Endothelial cell of umbilical vein (primary cell): ENCODE measurements around the gene GLB1L2. TPM values are rescaled to one million over a fixed set of nuclear protein-coding genes. Genes with fewer than 3 reads are reported as not detected.

ENCODE experiments used
- BruUV-seq: library from RNA; stranded (reverse); fragments of 400-500 nt; replicated peaks from 2 replicates; lab custom pipeline; 2021; lab: Mats Ljungman, UMichigan
- CTCF ChIA-PET: fragments of 300-600, 350-600 bp; sonication (Branson Sonifier 250); formaldehyde crosslinking; loops from one replicate; lab custom pipeline; 2021; ENCODE audit warnings: antibody characterized with exemption, inconsistent platforms; lab: Charles Lee
- POLR2A ChIA-PET: fragments of 300-600, 350-600 bp; sonication (Branson Sonifier 250); formaldehyde crosslinking; loops from one replicate; lab custom pipeline; 2021; ENCODE audit warnings: antibody characterized with exemption, inconsistent platforms; lab: Charles Lee
- DNase-seq: peaks from one replicate; pipeline ENCODE4 v3.0.0-alpha.2; 2011; ENCODE audit warnings: low read depth, low spot score
- FAIRE-seq: peaks from 2 replicates; lab custom pipeline; 2011; peaks lifted over from hg19 to GRCh38; lab: Jason Lieb, UNC
- H2AFZ ChIP-seq: 2 replicates; pipeline ENCODE4 v1.6.0; 2012; ENCODE audit warnings: low read depth, low read length, control low read depth, inconsistent platforms
- H3K27ac ChIP-seq: 2 replicates; pipeline ENCODE4 v1.5.1; 2011; ENCODE audit warnings: low read depth, mild to moderate bottlenecking, control low read depth, low read length, moderate library complexity; ENCODE audit not compliant: insufficient read depth
- H3K27me3 ChIP-seq, 2 experiments: 2 replicates each; pipeline versions ENCODE4 v1.6.0 to v1.6.1; 2011; ENCODE audit warnings: low read length in 2 of 2, mixed read lengths in 1 of 2; ENCODE audit not compliant: control insufficient read depth in 2 of 2, insufficient read depth in 2 of 2
- H3K36me3 ChIP-seq, 2 experiments: 2 replicates in 1 of 2; 3 replicates in 1 of 2; pipeline ENCODE4 v1.5.1; 2011; ENCODE audit warnings: low read length in 2 of 2, mild to moderate bottlenecking in 1 of 2, moderate library complexity in 1 of 2; ENCODE audit not compliant: control insufficient read depth in 2 of 2, insufficient read depth in 2 of 2; ENCODE audit errors: extremely low read depth in 1 of 2
- H3K4me1 ChIP-seq: 3 replicates; pipeline ENCODE4 v1.5.1; 2011; ENCODE audit warnings: mild to moderate bottlenecking, low read length; ENCODE audit not compliant: control insufficient read depth, insufficient read depth; ENCODE audit errors: extremely low read depth
- H3K4me2 ChIP-seq: 2 replicates; pipeline ENCODE4 v1.6.1; 2011; ENCODE audit warnings: low read length, control low read depth, mixed read lengths; ENCODE audit not compliant: insufficient read depth
- H3K4me3 ChIP-seq, 3 experiments: fragments of 200-600 bp in 1 of 3; sonication (generic), shearing (Covaris generic) in 1 of 3; replicated peaks in 1 of 3; 2 replicates each; pipeline ENCODE4 v1.5.1; 2011 to 2016; ENCODE audit warnings: control low read depth in 3 of 3, low read length in 3 of 3, mild to moderate bottlenecking in 2 of 3, inconsistent platforms in 1 of 3, low read depth in 1 of 3, moderate library complexity in 1 of 3; ENCODE audit not compliant: insufficient read depth in 1 of 3
- H3K79me2 ChIP-seq: 2 replicates; pipeline ENCODE4 v1.6.0; 2012; ENCODE audit warnings: low read length, inconsistent platforms; ENCODE audit not compliant: control insufficient read depth, insufficient read depth
- H3K9ac ChIP-seq: replicated peaks from 2 replicates; pipeline ENCODE3; 2011; ENCODE audit warnings: low read length, control low read depth; ENCODE audit not compliant: insufficient read depth; ENCODE audit errors: extremely low read depth
- H3K9me1 ChIP-seq: replicated peaks from 3 replicates; pipeline ENCODE4 v1.6.0; 2011; ENCODE audit warnings: mild to moderate bottlenecking, low read length; ENCODE audit not compliant: control insufficient read depth, insufficient read depth; ENCODE audit errors: extremely low read depth
- H3K9me3 ChIP-seq: replicated peaks from 2 replicates; pipeline ENCODE4 v1.5.1; 2012; ENCODE audit warnings: low read length, inconsistent platforms; ENCODE audit not compliant: control insufficient read depth, insufficient read depth
- H4K20me1 ChIP-seq: replicated peaks from 2 replicates; pipeline ENCODE3; 2011; ENCODE audit warnings: mild to moderate bottlenecking, low read length; ENCODE audit not compliant: control insufficient read depth, insufficient read depth; ENCODE audit errors: extremely low read depth
- EZH2 ChIP-seq: IDR thresholded peaks from 2 replicates; pipeline ENCODE4 v1.6.1; 2012; ENCODE audit warnings: borderline replicate concordance, low read depth, mild to moderate bottlenecking, moderate library complexity, low read length, inconsistent platforms; ENCODE audit not compliant: severe bottlenecking
- GATA2 ChIP-seq: IDR thresholded peaks from 2 replicates; pipeline ENCODE4 v1.7.0; 2011; ENCODE audit warnings: low read depth, mild to moderate bottlenecking, moderate library complexity, mixed read lengths, low read length; ENCODE audit not compliant: insufficient read length, insufficient read depth
- JUN ChIP-seq: IDR thresholded peaks from 2 replicates; pipeline ENCODE4 v1.6.1; 2011; ENCODE audit warnings: borderline replicate concordance, low read depth; ENCODE audit not compliant: insufficient read length, insufficient read depth
- MYC ChIP-seq: IDR thresholded peaks from one replicate; pipeline ENCODE4 v1.6.1; 2011; ENCODE audit warnings: mild to moderate bottlenecking, low read depth, low read length
- POLR2A ChIP-seq: IDR thresholded peaks from 2 replicates; pipeline ENCODE4 v1.6.1; 2012; ENCODE audit warnings: low read depth, mild to moderate bottlenecking, control low read depth, low read length
- POLR2AphosphoS5 ChIP-seq: IDR thresholded peaks from 2 replicates; pipeline ENCODE4 v1.6.1; 2012; ENCODE audit warnings: low read depth, mild to moderate bottlenecking, control low read depth, low read length, moderate library complexity; ENCODE audit not compliant: insufficient read depth
- dilution Hi-C: fragments of 300-500 bp; cut with MboI; formaldehyde crosslinking; loops from one replicate; pipeline ENCODE4 v1.15.0; 2019; ENCODE audit warnings: low sequenced_read_pairs; ENCODE audit not compliant: extremely low pct_ligation_motif_present
- intact Hi-C: fragments of 100-400 bp; cut with micrococcal nuclease; formaldehyde crosslinking; loops from one replicate; pipeline ENCODE4 v1.10.0; 2022
- polyA plus RNA-seq, 4 experiments: library from polyadenylated mRNA; depleted of rRNA in 3 of 4; stranded (reverse) in 3 of 4; unstranded in 1 of 4; fragments of >200 nt; gene quantifications; 2 replicates each; pipeline versions ENCODE4 v1.2.1 to v1.2.3, GENCODE V29; 2011 to 2012; ENCODE audit warnings: missing spikeins in 1 of 4
- total RNA-seq: library from RNA; stranded (reverse); gene quantifications from 2 replicates; pipeline ENCODE4 v1.2.3, GENCODE V29; 2021
- TF ChIP-seq, protein P1 (sequence below), 2 donors: IDR thresholded peaks; 1 replicate in 1 of 2; 2 replicates in 1 of 2; pipeline ENCODE4 v1.5.1; 2011; ENCODE audit warnings: low read length in 2 of 2, mild to moderate bottlenecking in 2 of 2, moderate library complexity in 2 of 2, control low read depth in 1 of 2, inconsistent platforms in 1 of 2, low read depth in 1 of 2; ENCODE audit not compliant: insufficient read depth in 1 of 2; ENCODE audit errors: extremely low read depth in 1 of 2

GLB1L2 gene
- total and polyA plus RNA-seq, 2 donors (not counting 3 experiments of a cell fraction or from before 2014, with no cell fraction given) = 0.55 to 0.59 TPM

DNA sequence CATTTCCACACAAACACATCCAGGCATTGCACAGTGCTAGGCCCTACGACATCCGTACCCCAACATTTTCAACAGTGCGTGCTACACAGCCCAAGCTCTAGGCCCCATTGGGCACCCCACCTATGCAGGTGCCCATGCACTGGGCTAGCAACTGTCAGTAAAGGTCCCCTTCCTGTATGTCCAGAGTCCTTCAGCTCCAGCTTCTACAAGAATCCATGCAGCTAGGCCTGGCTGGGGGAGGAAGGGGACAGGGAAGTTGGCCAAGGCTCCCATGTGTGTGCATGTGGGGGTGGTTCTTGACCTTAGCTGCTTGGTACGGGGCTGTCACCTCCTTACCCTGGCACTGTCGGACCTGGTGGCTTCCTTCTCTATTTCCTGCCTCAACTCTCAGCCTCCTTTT is 79.0 kb downstream of the GLB1L2 start:
- DNase-seq (no peak), FAIRE-seq (no peak)
- intact Hi-C loops (no loop called here), dilution Hi-C loops (no loop called here)
- CTCF ChIA-PET = no interaction called here
- Histone ChIP-seq H2AFZ (no peak overlapping the region), H3K9ac (no peak overlapping the region), H3K9me1 (no peaks in the 10 kb centered on the region), H3K4me1 (no peaks in the 10 kb centered on the region), H3K27ac (no peak overlapping the region), H3K4me2 (no peak overlapping the region), H3K79me2 (no peaks in the 10 kb centered on the region), H4K20me1 (no peaks in the 10 kb centered on the region), H3K9me3 (no peaks in the 10 kb centered on the region), H3K36me3 (no peaks in the 10 kb centered on the region), H3K4me3 (no peak overlapping the region), H3K27me3 (peaks cover 27 to 34% of the 10 kb centered on the region in 2 experiments)
- TF ChIP-seq GATA2 (no peak), EZH2 (no peak), MYC (no peak), POLR2AphosphoS5 (no peak), JUN (no peak), POLR2A (no peak)
- TF ChIP-seq, protein P1, sequence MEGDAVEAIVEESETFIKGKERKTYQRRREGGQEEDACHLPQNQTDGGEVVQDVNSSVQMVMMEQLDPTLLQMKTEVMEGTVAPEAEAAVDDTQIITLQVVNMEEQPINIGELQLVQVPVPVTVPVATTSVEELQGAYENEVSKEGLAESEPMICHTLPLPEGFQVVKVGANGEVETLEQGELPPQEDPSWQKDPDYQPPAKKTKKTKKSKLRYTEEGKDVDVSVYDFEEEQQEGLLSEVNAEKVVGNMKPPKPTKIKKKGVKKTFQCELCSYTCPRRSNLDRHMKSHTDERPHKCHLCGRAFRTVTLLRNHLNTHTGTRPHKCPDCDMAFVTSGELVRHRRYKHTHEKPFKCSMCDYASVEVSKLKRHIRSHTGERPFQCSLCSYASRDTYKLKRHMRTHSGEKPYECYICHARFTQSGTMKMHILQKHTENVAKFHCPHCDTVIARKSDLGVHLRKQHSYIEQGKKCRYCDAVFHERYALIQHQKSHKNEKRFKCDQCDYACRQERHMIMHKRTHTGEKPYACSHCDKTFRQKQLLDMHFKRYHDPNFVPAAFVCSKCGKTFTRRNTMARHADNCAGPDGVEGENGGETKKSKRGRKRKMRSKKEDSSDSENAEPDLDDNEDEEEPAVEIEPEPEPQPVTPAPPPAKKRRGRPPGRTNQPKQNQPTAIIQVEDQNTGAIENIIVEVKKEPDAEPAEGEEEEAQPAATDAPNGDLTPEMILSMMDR (IDR thresholded peaks at IDR 0.05; ENCODE audit: extremely low read depth in 1 of 2, insufficient read depth in 1 of 2, low read depth in 1 of 2, low read length in 2 of 2) = no peak
- no TSS peak for BruUV-seq
- POLR2A ChIA-PET = no interaction called here
